A673 (cell line): ENCODE data around the gene TGM1.

ENCODE experiments used
- EZH2 ChIP-seq: fragments of 200-600 bp; sonication (generic); IDR thresholded peaks from 2 replicates; pipeline ENCODE4 v1.6.1; 2017; ENCODE audit warnings: borderline replicate concordance, low read depth, mild to moderate bottlenecking, mixed read lengths, antibody characterized with exemption, low read length; ENCODE audit not compliant: poor library complexity, severe bottlenecking
- TF ChIP-seq, protein P1 (sequence below): fragments of 300-800, 200-600 bp; sonication (generic); conservative IDR thresholded peaks from 2 replicates; pipeline ENCODE4 v1.5.1; 2017; ENCODE audit warnings: low read depth, mild to moderate bottlenecking, antibody characterized with exemption, low read length, moderate library complexity, mixed read lengths

DNA sequence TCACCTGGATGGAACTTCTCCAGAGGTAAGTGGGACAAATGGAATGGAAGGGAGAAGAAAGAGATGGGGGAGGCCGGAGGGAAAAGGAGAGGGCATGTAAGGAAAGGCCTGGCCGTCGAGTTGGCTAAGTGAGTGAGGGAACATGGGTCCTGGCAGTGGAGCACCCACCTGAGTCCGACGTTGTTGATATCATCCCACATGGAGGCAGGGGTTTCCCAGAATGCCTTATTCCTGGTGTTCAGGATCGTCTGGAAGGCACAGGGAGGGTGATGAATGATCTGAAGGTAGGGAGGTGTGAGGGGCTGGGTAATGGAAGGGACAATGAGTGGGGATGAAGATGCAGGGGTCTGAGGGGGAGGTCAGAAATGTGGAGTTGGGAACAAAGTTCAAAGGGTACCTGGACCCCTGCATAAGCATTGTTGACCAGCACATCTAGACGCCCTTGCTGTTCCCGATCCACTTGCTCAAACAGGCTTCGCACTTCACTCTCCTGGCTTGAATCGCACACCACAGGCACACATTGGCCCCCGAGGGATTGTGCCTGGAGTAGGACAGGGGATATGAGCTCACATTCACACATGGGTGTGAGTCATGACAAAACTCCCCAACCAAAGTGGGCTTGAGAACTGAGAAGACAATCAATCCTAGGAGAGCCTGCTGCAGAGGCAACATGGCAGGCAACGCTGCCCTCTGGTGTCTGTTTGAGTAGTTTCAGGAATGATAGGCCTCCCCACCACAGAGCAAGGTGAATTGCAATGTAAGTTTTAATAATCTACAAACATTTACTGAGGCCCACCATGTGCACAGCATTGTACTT, 33.6 kb upstream of the TGM1 start:
- TF ChIP-seq, protein P1, sequence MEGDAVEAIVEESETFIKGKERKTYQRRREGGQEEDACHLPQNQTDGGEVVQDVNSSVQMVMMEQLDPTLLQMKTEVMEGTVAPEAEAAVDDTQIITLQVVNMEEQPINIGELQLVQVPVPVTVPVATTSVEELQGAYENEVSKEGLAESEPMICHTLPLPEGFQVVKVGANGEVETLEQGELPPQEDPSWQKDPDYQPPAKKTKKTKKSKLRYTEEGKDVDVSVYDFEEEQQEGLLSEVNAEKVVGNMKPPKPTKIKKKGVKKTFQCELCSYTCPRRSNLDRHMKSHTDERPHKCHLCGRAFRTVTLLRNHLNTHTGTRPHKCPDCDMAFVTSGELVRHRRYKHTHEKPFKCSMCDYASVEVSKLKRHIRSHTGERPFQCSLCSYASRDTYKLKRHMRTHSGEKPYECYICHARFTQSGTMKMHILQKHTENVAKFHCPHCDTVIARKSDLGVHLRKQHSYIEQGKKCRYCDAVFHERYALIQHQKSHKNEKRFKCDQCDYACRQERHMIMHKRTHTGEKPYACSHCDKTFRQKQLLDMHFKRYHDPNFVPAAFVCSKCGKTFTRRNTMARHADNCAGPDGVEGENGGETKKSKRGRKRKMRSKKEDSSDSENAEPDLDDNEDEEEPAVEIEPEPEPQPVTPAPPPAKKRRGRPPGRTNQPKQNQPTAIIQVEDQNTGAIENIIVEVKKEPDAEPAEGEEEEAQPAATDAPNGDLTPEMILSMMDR = peak; percentile 76
- TF ChIP-seq EZH2 = no peak
